NCI-H2227 treated with DMSO at 0.1 percent for 48 hours (cell line): ENCODE measurements around the gene CEP350.
"Not testable (repeated sequence)": the region's sequence is repeated elsewhere in the genome, so short reads cannot be mapped to it uniquely, and the experiment has no call there.

Experiments used
- DNase-seq: peaks from one replicate; lab custom pipeline; 2025; lab: John Stamatoyannopoulos, UW

Gene CEP350

GRCh38 chr1:179996099-179996498, 41.5 kb downstream of the CEP350 start:
- DNase-seq, result no peak

- no peak for DNase-seq
Observed at GRCh38 chr1:180000575-180000974, 46.0 kb downstream of the CEP350 start.

- DNase-seq, result no peak
Observed at GRCh38 chr1:180002437-180002836, 47.8 kb downstream of the CEP350 start.

GRCh38 chr1:180003026-180003695, 48.6 kb downstream of the CEP350 start:
- no peak for DNase-seq

- not testable (repeated sequence) for DNase-seq
Observed at GRCh38 chr1:180006762-180007161, 52.2 kb downstream of the CEP350 start.

- DNase-seq, result no peak
Observed at GRCh38 chr1:180020017-180020416, 65.4 kb downstream of the CEP350 start.

GRCh38 chr1:180026556-180026955, 71.9 kb downstream of the CEP350 start:
- no peak for DNase-seq

GRCh38 chr1:180027949-180028445, 73.4 kb downstream of the CEP350 start:
- DNase-seq, result no peak

GRCh38 chr1:180028864-180029263, 74.3 kb downstream of the CEP350 start:
- no peak for DNase-seq

- DNase-seq, result no peak
Observed at GRCh38 chr1:180029524-180030135, 75.0 kb downstream of the CEP350 start.

- DNase-seq, result no peak
Observed at GRCh38 chr1:180031664-180032063, 77.1 kb downstream of the CEP350 start.

GRCh38 chr1:180033390-180033789, 78.8 kb downstream of the CEP350 start:
- no peak for DNase-seq

GRCh38 chr1:180040034-180040433, 85.4 kb downstream of the CEP350 start:
- DNase-seq, result no peak

GRCh38 chr1:180041582-180041981, 87.0 kb downstream of the CEP350 start:
- DNase-seq, result no peak

GRCh38 chr1:180042988-180043622, 88.5 kb downstream of the CEP350 start:
- DNase-seq, result no peak

GRCh38 chr1:180043785-180044184, 89.2 kb downstream of the CEP350 start:
- no peak for DNase-seq

GRCh38 chr1:180046674-180047073, 92.1 kb downstream of the CEP350 start:
- no peak for DNase-seq

GRCh38 chr1:180053594-180054567, 99.3 kb downstream of the CEP350 start:
- DNase-seq, result no peak

- DNase-seq, result no peak
Observed at GRCh38 chr1:180057883-180058396, 103.3 kb downstream of the CEP350 start.

- DNase-seq, result no peak
Observed at GRCh38 chr1:180061019-180061418, 106.4 kb downstream of the CEP350 start.

- no peak for DNase-seq
Observed at GRCh38 chr1:180062452-180062971, 107.9 kb downstream of the CEP350 start.

- DNase-seq, result no peak
Observed at GRCh38 chr1:180065408-180065807, 110.8 kb downstream of the CEP350 start.
